Common myeloid progenitor, CD34-positive (primary cell): ENCODE results near the gene HOXB2.

Source experiments
- CTCF ChIA-PET: fragments of 350-600 bp; sonication (Branson Sonifier 250); formaldehyde crosslinking; loops from one replicate; lab custom pipeline; 2021; ENCODE audit warnings: antibody characterized with exemption; lab: Charles Lee
- POLR2A ChIA-PET: fragments of 350-600 bp; sonication (Branson Sonifier 250); formaldehyde crosslinking; loops from one replicate; lab custom pipeline; 2021; ENCODE audit warnings: antibody characterized with exemption; lab: Charles Lee
- DNase-seq, 3 donors: peaks; one replicate each; pipeline versions ENCODE4 v3.0.0 to v3.0.0-alpha.2; 2013
- H3K27ac ChIP-seq, 2 experiments: 1 replicate in 1 of 2; 2 replicates in 1 of 2; pipeline ENCODE4 v1.7.0; 2013; ENCODE audit warnings: inconsistent platforms in 2 of 2, low read length in 2 of 2, mild to moderate bottlenecking in 2 of 2, low read depth in 1 of 2, moderate library complexity in 1 of 2; ENCODE audit not compliant: severe bottlenecking in 2 of 2, insufficient read depth in 1 of 2, poor library complexity in 1 of 2
- H3K27me3 ChIP-seq, 5 experiments: replicated peaks in 2 of 5; 1 replicate in 3 of 5; 2 replicates in 2 of 5; pipeline versions ENCODE4 v1.6.1 to v1.7.0; 2013; ENCODE audit warnings: low read length in 4 of 5, mild to moderate bottlenecking in 2 of 5, moderate library complexity in 2 of 5, inconsistent platforms in 1 of 5; ENCODE audit not compliant: insufficient read depth in 5 of 5, control insufficient read depth in 4 of 5
- H3K36me3 ChIP-seq, 4 experiments: 1 replicate in 2 of 4; 2 replicates in 2 of 4; pipeline versions ENCODE4 v1.6.1 to v1.7.0; 2013; ENCODE audit warnings: low read length in 3 of 4, control low read depth in 1 of 4, mild to moderate bottlenecking in 1 of 4; ENCODE audit not compliant: control insufficient read depth in 4 of 4, insufficient read depth in 4 of 4
- H3K4me1 ChIP-seq, 4 experiments: 1 replicate in 3 of 4; 2 replicates in 1 of 4; pipeline versions ENCODE4 v1.6.1 to v1.7.1; 2013; ENCODE audit warnings: low read length in 3 of 4, mild to moderate bottlenecking in 3 of 4, control low read depth in 1 of 4, inconsistent platforms in 1 of 4, moderate library complexity in 1 of 4; ENCODE audit not compliant: control insufficient read depth in 4 of 4, insufficient read depth in 4 of 4; ENCODE audit errors: control extremely low read depth in 1 of 4
- H3K4me3 ChIP-seq, 7 experiments: 1 replicate in 4 of 7; 2 replicates in 3 of 7; pipeline versions ENCODE4 v1.5.1 to v1.7.0; 2013; ENCODE audit warnings: mild to moderate bottlenecking in 7 of 7, low read length in 6 of 7, moderate library complexity in 6 of 7, inconsistent platforms in 2 of 7, low read depth in 2 of 7, control low read depth in 1 of 7; ENCODE audit not compliant: insufficient read depth in 4 of 7, control insufficient read depth in 1 of 7; ENCODE audit errors: extremely low read depth in 1 of 7
- H3K9me3 ChIP-seq, 5 experiments: 1 replicate in 4 of 5; 2 replicates in 1 of 5; pipeline versions ENCODE4 v1.6.1 to v1.7.1; 2013; ENCODE audit warnings: low read length in 4 of 5, mild to moderate bottlenecking in 2 of 5, inconsistent platforms in 1 of 5, low read depth in 1 of 5, moderate library complexity in 1 of 5; ENCODE audit not compliant: control insufficient read depth in 4 of 5, insufficient read depth in 2 of 5; ENCODE audit errors: control extremely low read depth in 1 of 5
- WGBS: methylation state at CpG from one replicate; pipeline ENCODE4 v1.1.5; 2013; ENCODE audit not compliant: insufficient coverage; 5-methylcytosine and 5-hydroxymethylcytosine counted together

The HOXB2 gene

GRCh38 chr17:48579760-48580554 lies 35.0 kb upstream of the HOXB2 start:
- 3% methylated on average over 17 of the region's 26 CpGs for WGBS
- CTCF ChIA-PET: interaction anchor here (0.8 to 2.5 kb wide), 5 partner anchors 12 to 93 kb away, joined by 3 to 15 read pairs (median 3); no protein-coding TSS in a partner anchor

GRCh38 chr17:48579471-48579759 lies 34.5 kb upstream of the HOXB2 start:
- POLR2A ChIA-PET: no interaction called here
- CTCF ChIA-PET: interaction anchor here (0.8 to 2.5 kb wide), 5 partner anchors 11 to 40 kb away, joined by 3 to 15 read pairs (median 4); no protein-coding TSS in a partner anchor
- Histone ChIP-seq H3K27ac (peak overlapping the region; percentile 35 to 91), H3K4me1 (peaks cover 7 to 88% (median 71%) of the 10 kb centered on the region in 4 experiments), H3K9me3 (no peaks in the 10 kb centered on the region), H3K36me3 (peaks cover 0 to 7% (median 3%) of the 10 kb centered on the region in 4 experiments), H3K4me3 (peak overlapping the region in 6 of 7 experiments; percentile 10 to 86 (median 79)), H3K27me3 (no peaks in the 10 kb centered on the region)
- WGBS: no CpG with 5 or more reads among the region's 7 CpGs
- DNase-seq: no peak

More at GRCh38 chr17:48579760-48580554, 35.0 kb upstream of the HOXB2 start:
- peak overlapping the region in 5 of 7 experiments; percentile 40 to 86 (median 72) for H3K4me3 ChIP-seq
- peak in 1 of 3 donors; percentile 62 for DNase-seq
- H3K4me1 ChIP-seq: peaks cover 7 to 88% (median 72%) of the 10 kb centered on the region in 4 experiments
- H3K9me3 ChIP-seq: no peaks in the 10 kb centered on the region
- H3K36me3 ChIP-seq: peaks cover 0 to 7% (median 2%) of the 10 kb centered on the region in 4 experiments
- H3K27me3 ChIP-seq: no peaks in the 10 kb centered on the region
- POLR2A ChIA-PET: interaction anchor here (0.7 to 1.1 kb wide), 4 partner anchors 10 to 432 kb away, joined by 3 read pairs; no protein-coding TSS in a partner anchor
- H3K27ac ChIP-seq: peak overlapping the region in 1 of 2 experiments; percentile 91

DNA sequence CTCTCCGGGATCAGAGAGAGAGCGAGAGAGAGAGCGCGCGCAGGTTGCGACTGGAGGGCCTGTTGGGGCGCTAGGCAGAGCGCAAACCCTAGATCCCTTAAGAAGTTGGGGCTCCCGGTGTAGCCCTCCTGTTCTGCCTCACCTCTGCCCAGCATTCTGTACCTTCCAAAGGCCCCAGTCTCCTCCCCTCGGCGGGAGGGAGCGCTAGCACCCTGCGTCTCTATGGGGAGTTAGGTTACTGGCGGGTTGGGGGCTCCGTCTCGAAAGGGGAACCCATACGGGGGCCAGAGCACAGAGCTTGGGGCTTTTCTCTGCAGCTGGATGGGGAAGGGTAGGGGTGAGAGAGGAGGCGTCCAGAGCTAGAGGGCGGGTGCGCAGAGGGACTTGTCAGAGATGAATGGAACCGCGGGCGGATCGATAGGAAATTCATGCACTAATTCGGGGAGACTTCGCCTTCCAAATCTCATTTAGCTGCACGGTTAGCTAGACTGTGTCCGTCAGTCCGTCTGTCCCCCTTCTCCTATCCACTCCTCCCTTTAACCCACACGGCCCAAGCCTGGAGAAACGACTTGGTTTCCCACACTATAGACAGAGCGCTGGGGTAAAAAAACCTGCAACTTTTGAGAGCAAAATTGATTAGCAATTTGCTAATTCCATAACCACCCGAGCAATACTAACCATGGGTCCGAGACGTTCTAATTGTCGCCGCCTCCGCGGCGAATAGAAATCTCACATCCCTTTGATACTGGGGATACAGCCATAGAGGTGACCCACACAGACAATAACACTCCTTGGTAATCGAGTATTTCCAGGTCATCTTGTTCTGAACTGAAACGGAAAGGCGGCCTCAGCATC lies 33.9 kb upstream of the HOXB2 start:
- POLR2A ChIA-PET: no interaction called here
- 4% methylated on average over 36 of the region's 43 CpGs for WGBS
- peaks cover 0 to 7% (median 3%) of the 10 kb centered on the region in 4 experiments for H3K36me3 ChIP-seq
- H3K9me3 ChIP-seq: no peaks in the 10 kb centered on the region
- peak overlapping the region; percentile 54 to 91 for H3K27ac ChIP-seq
- H3K4me3 ChIP-seq: peak overlapping the region; percentile 10 to 86 (median 75)
- peak in 2 of 3 donors; percentile 71 to 84 for DNase-seq
- H3K4me1 ChIP-seq: peaks cover 7 to 88% (median 72%) of the 10 kb centered on the region in 4 experiments
- H3K27me3 ChIP-seq: no peaks in the 10 kb centered on the region
- CTCF ChIA-PET: interaction anchor here (1.3 to 2.5 kb wide), 4 partner anchors 11 to 39 kb away, joined by 3 to 15 read pairs (median 5); no protein-coding TSS in a partner anchor

DNA sequence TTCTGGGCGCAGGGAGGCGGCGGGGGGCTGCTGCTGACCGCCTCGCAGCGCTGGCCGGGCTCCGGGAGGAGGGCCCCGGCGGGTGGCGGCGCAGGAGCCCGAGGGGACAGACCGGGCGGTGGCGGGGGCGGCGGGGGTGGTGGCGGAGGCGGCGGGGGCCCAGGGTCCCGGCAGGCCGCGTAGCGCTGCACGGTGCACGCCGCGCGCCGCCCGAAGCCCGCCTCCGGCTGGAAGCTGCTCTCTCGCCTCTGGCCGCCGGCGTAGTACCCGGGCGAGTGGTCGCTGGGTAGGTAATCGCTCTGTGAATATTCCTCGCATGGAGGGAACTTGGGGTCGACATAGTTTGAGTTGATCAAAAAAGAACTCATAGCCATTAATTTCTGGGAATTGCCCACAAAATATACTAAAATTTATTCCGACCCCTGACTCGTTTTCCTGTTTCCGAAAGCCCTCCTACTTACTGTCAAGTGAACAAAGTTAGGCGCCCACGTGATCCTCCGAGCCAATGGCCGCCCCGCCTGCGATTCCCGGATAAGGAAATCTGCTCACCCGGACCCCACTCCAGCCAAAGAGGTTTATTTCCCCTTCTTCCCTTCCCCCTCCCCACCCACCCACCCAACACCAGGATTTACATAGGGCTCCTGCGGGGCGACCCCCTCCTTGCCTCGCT lies 33.2 kb upstream of the HOXB2 start, which contains the start of gene HOXB4:
Gene HOXB4 (minus strand): TSS at position 405 of the 670 bp plus-strand sequence. CDS start 31 bp downstream, at position 374.
- DNase-seq: peak; percentile 79 to 85 (median 84)

DNA sequence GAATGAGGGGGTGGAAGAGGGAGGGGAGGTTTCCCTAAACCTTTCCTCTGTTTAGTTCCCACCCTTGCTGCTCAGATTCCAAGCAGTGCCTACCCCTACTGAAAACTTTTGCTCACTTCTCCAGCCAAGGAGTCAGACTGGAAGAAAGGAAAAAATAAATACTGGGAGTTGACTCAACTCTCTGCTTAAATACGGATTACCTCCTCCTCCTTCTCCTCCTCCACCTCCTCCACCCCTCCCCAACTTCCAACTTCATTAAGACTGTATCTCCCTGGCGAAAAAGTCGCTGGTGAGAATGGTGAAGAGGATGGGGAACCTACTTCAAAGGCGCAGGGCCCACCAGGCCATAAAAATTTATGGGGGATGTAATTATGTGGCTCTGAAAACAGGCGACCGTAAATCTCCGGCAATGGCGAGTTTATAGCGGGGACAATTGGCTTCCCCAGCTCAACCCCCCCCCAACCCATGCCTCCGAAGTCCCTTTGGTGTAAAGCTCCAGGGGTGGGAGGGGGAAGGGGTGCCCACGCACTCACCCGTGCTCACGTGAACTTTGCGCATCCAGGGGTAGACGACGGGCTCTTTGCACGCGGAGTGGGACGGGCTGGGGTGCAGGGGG lies 32.5 kb upstream of the HOXB2 start:
- DNase-seq: peak in 1 of 3 donors; percentile 29
- H3K4me3 ChIP-seq: peak overlapping the region; percentile 24 to 86 (median 73)
- peaks cover 0 to 11% (median 5%) of the 10 kb centered on the region in 4 experiments for H3K36me3 ChIP-seq
- peak overlapping the region in 1 of 2 experiments; percentile 81 for H3K27ac ChIP-seq
- H3K27me3 ChIP-seq: no peaks in the 10 kb centered on the region
- 0% methylated on average over 3 of the region's 19 CpGs for WGBS
- POLR2A ChIA-PET: interaction anchor here (1.0 kb wide), 1 partner anchor 13 kb away, joined by 3 read pairs; no protein-coding TSS in a partner anchor
- H3K9me3 ChIP-seq: no peaks in the 10 kb centered on the region
- peaks cover 7 to 88% (median 71%) of the 10 kb centered on the region in 4 experiments for H3K4me1 ChIP-seq
- CTCF ChIA-PET: interaction anchor here (0.7 to 1.8 kb wide), 3 partner anchors 10 to 28 kb away, joined by 3 to 4 read pairs (median 3); no protein-coding TSS in a partner anchor

More for the DNA sequence above, 33.2 kb upstream of the HOXB2 start, which contains the start of gene HOXB4:
- Histone ChIP-seq H3K9me3 (no peaks in the 10 kb centered on the region), H3K27me3 (no peaks in the 10 kb centered on the region), H3K4me1 (peaks cover 7 to 88% (median 75%) of the 10 kb centered on the region in 4 experiments), H3K27ac (peak within 1 kb of the TSS; percentile 54 to 91), H3K36me3 (peaks cover 0 to 9% (median 3%) of the 10 kb centered on the region in 4 experiments), H3K4me3 (peak within 1 kb of the TSS; percentile 50 to 86 (median 75))
- POLR2A ChIA-PET: interaction anchor here (1.0 kb wide), 1 partner anchor 13 kb away, joined by 3 read pairs; no protein-coding TSS in a partner anchor
- CTCF ChIA-PET: interaction anchor here (0.7 to 2.5 kb wide), 3 partner anchors 10 to 31 kb away, joined by 3 to 15 read pairs (median 4); no protein-coding TSS in a partner anchor
- WGBS: under 1% methylated on average over 31 of the region's 58 CpGs
